SU-DHL-6 (cell line): ENCODE measurements around the gene EHBP1.

ENCODE experiments used
- H2AFZ ChIP-seq: fragments of 200-600 bp; sonication (generic); 2 replicates; pipeline ENCODE4 v1.6.1; 2014; ENCODE audit warnings: low read depth, mild to moderate bottlenecking, moderate library complexity, mixed read lengths, antibody characterized with exemption, low read length; ENCODE audit not compliant: severe bottlenecking
- H3F3A ChIP-seq: fragments of 200-600 bp; shearing (Covaris generic); 2 replicates; pipeline ENCODE4 v1.6.0; 2016; ENCODE audit warnings: antibody characterized with exemption, mild to moderate bottlenecking; ENCODE audit not compliant: insufficient read depth
- H3K27ac ChIP-seq: fragments of 200-600 bp; sonication (generic); 2 replicates; pipeline ENCODE4 v1.5.1; 2016; ENCODE audit warnings: low read depth, mild to moderate bottlenecking, low read length, moderate library complexity, mixed read lengths
- H3K27me3 ChIP-seq: fragments of 200-600 bp; sonication (generic), shearing (Covaris generic); 2 replicates; pipeline ENCODE4 v1.6.0; 2014; ENCODE audit warnings: mild to moderate bottlenecking, low read length
- H3K36me3 ChIP-seq: fragments of 200-600 bp; sonication (generic); 2 replicates; pipeline ENCODE4 v1.6.1; 2014; ENCODE audit warnings: mild to moderate bottlenecking, low read length, mixed read lengths
- H3K4me2 ChIP-seq: fragments of 300-600, 200-600 bp; shearing (Covaris generic), sonication (generic); 2 replicates; pipeline ENCODE4 v1.6.0; 2014; ENCODE audit warnings: low read length, low read depth, mild to moderate bottlenecking; ENCODE audit not compliant: poor library complexity, severe bottlenecking
- H3K4me3 ChIP-seq: fragments of 200-600 bp; sonication (generic); 2 replicates; pipeline ENCODE4 v1.5.1; 2014; ENCODE audit warnings: antibody characterized with exemption, low read length, mild to moderate bottlenecking, mixed read lengths; ENCODE audit not compliant: insufficient read depth, poor library complexity, severe bottlenecking
- H3K79me2 ChIP-seq: fragments of 200-600 bp; sonication (generic); 2 replicates; pipeline ENCODE4 v1.6.1; 2014; ENCODE audit warnings: mild to moderate bottlenecking, low read length, moderate library complexity; ENCODE audit not compliant: insufficient read depth
- H3K9ac ChIP-seq: fragments of 200-600 bp; sonication (generic); 2 replicates; pipeline ENCODE4 v1.7.0; 2014; ENCODE audit warnings: mild to moderate bottlenecking, low read length
- H3K9me2 ChIP-seq: fragments of 200-600 bp; sonication (generic); replicated peaks from 2 replicates; pipeline ENCODE4 v1.6.1; 2014; ENCODE audit warnings: low read length; ENCODE audit not compliant: insufficient read depth
- H3K9me3 ChIP-seq: fragments of 200-600 bp; sonication (generic); 2 replicates; pipeline ENCODE4 v1.6.1; 2014; ENCODE audit warnings: low read length, mixed read lengths; ENCODE audit not compliant: insufficient read depth
- H4K20me1 ChIP-seq: fragments of 200-600 bp; sonication (generic); 2 replicates; pipeline ENCODE4 v1.6.1; 2014; ENCODE audit warnings: low read depth, mild to moderate bottlenecking, antibody characterized with exemption, low read length, moderate library complexity, mixed read lengths
- CTCF ChIP-seq: fragments of 200-600 bp; sonication (generic); IDR thresholded peaks from one replicate; pipeline ENCODE4 v1.5.1; 2017; ENCODE audit warnings: antibody characterized with exemption, mild to moderate bottlenecking, low read length, moderate library complexity; ENCODE audit not compliant: insufficient read depth, poor library complexity, severe bottlenecking
- EZH2phosphoT487 ChIP-seq: fragments of 200-600 bp; sonication (generic), shearing (Covaris generic); conservative IDR thresholded peaks from 2 replicates; pipeline ENCODE4 v1.6.1; 2018; ENCODE audit warnings: mild to moderate bottlenecking, antibody characterized with exemption, low read length, moderate library complexity, mixed read lengths

The EHBP1 gene

GRCh38 chr2:62968168-62968567 lies 262.7 kb downstream of the EHBP1 start:
- Histone ChIP-seq H3K27ac (no peak overlapping the region), H2AFZ (no peak overlapping the region), H3K9ac (no peak overlapping the region), H4K20me1 (no peaks in the 10 kb centered on the region), H3K4me2 (no peak overlapping the region), H3K27me3 (no peaks in the 10 kb centered on the region), H3K79me2 (no peaks in the 10 kb centered on the region), H3K4me3 (no peak overlapping the region), H3K36me3 (no peaks in the 10 kb centered on the region), H3F3A (no peaks in the 10 kb centered on the region; the same call in 1 of the 2 replicates), H3K9me2 (no peaks in the 10 kb centered on the region), H3K9me3 (no peaks in the 10 kb centered on the region)
- TF ChIP-seq CTCF (no peak), EZH2phosphoT487 (no peak)

DNA sequence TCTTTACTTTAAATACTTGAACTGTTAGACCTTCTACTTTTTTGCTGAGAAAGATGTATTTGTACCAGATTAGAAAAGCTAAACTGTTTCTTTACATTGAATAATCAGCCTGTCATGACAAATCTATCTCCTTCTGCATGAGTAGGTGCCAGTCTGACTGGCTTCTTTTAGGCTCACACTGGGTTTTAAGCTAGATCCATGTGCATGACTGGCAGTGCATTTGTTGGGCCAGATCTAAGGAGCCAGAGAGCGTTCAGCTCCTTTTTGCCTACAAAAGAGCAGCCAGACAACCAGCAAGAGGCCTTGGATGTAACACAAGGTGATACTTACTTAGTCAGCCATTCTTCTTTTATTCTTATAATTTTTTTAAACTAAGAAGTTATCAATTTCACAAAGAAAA lies 263.2 kb downstream of the EHBP1 start:
- Histone ChIP-seq H4K20me1 (no peaks in the 10 kb centered on the region), H3K9ac (no peak overlapping the region), H3K4me3 (no peak overlapping the region), H3K36me3 (no peaks in the 10 kb centered on the region), H3K27me3 (no peaks in the 10 kb centered on the region), H3K79me2 (no peaks in the 10 kb centered on the region), H3K27ac (no peak overlapping the region), H3F3A (no peaks in the 10 kb centered on the region; the same call in 1 of the 2 replicates), H3K4me2 (no peak overlapping the region), H3K9me3 (no peaks in the 10 kb centered on the region), H2AFZ (no peak overlapping the region), H3K9me2 (no peaks in the 10 kb centered on the region)
- TF ChIP-seq CTCF, result no peak
- TF ChIP-seq EZH2phosphoT487, result no peak

GRCh38 chr2:62971936-62972335 lies 266.4 kb downstream of the EHBP1 start:
- Histone ChIP-seq H3K9me2 (no peaks in the 10 kb centered on the region), H3K27ac (no peak overlapping the region), H3K9me3 (no peaks in the 10 kb centered on the region), H3K9ac (no peak overlapping the region), H3K36me3 (no peaks in the 10 kb centered on the region), H3K79me2 (no peaks in the 10 kb centered on the region), H3K4me2 (no peak overlapping the region), H2AFZ (no peak overlapping the region), H3F3A (no peaks in the 10 kb centered on the region; the same call in 1 of the 2 replicates), H3K27me3 (no peaks in the 10 kb centered on the region), H4K20me1 (no peaks in the 10 kb centered on the region), H3K4me3 (no peak overlapping the region)
- no peak for TF ChIP-seq CTCF
- TF ChIP-seq EZH2phosphoT487, result no peak
